NCI-H146 treated with DMSO at 0.1 percent for 48 hours (cell line): Measurements from ENCODE around the gene GPSM1.
"Not testable (repeated sequence)": the region's sequence is repeated elsewhere in the genome, so short reads cannot be mapped to it uniquely, and the experiment has no call there.

Experiments used
- DNase-seq: peaks from one replicate; lab custom pipeline; 2025; ENCODE audit not compliant: unreplicated experiment; lab: John Stamatoyannopoulos, UW

The GPSM1 gene

DNA sequence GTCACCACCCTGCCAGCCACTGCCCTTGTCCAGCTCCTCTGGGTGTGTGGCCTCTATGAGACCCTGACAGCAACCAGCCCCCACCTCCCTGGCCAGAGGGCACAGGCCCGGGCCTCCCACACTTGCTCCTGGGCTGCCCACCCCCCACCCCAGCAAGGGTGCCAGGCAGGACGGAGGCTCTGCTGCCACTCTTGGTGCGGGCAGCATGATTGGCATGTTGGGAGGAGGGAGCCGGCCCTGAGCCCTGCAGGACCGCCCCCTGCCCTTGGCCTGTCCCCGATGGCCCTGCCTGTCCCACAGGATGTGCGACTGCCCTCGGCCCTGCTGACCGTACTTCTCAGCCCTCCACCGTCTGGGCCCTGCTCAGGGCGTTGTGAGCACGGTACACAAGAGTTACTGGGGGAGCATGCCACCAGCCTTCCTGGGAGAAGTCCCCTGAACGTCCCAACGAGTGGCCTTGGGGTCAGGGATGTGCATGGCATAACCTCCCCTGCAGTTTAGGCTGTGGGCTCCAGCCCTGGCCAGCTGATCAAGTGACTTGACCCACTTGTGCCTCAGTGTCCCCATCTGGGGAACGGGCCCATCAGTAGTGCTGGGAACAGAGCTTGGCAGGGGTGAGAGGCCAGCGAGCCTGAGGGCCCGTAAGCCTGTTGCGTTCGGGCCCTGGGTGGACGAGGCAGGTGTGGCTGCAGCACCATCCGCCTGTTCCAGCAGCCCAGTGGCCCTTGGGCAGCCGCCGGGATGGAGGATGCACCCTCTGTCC, 16.0 kb downstream of the GPSM1 start:
- DNase-seq: no peak

DNA sequence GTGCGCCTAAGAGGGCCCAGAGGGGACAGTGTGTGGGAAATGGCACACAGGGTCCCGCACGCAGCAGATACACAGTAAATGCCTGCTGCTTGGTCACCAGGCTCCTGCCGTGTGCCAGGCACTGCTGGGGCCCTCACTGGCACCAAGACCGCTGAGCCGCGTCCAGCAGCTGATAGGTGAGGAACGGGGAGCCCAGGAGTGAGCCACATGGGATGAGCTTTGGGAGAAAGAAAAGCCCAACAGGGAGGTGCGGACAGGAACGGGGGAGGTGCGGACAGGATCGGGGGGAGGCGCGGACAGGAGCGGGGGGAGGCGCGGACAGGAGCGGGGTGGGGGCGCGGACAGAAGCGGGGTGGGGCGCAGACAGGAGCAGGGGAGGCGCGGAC, 16.5 kb downstream of the GPSM1 start:
- DNase-seq: no peak

GRCh38 chr9:136344544-136345280, 17.4 kb downstream of the GPSM1 start:
- no peak for DNase-seq

DNA sequence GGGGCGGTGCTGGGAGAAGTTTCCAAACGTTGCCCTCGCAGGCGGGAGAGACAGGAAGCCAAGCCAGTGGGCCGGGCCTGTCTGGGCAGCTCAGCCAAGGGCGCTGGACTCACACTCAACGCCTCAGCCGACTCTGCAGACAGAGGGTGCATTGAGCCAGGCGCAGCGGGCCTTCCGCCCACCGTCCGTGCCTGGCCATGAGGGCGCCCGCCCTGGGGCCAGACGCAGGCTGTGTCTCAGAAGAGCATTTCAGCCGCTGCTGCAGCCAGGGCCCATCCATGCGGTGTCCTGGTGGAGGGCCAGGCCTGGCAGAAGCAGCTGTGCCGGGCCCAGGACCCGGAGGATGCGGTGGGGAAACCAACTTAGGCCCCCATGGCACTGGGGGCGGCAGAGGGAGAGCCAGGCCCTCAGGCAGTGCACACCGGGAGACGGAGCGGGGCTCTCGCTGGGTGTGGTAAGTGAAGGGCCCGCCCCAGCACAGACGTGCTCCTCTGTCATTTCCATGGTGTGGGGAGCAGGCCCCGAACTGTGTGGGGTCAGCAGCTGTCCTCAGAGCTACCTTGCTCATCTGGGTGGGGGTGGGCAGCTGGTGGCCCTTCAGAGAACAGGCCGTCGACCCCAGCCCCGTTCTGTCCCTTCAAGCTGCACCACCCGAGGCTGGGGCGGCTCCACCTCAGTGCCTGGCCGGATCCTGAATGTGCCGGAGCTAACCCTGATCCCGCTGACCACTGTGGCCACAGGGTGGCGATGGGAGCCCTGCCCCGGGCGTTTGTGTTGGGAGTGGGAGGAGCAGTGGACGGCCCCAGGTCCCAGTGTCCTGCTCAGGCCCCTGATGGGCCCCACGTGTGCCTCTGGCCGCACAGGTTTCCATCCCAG, 18.2 kb downstream of the GPSM1 start:
- no peak for DNase-seq

DNA sequence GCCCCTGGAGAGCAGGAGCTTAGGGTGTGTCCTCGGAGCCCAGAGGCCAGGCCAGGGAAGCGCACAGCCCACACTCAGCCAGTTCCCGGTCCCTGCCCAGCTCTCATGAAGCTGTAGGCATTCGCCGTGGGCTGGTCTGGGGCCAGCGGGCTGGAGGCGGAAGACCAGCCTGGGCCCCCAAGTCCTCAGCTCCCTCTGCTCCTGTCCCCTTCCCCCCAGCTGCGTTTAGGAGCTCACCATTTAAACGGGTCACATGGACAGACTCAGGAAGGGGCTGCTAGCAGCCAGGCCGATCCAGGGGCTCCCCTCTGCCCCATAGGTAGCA, 18.8 kb downstream of the GPSM1 start:
- DNase-seq: no peak

- no peak for DNase-seq
Observed at GRCh38 chr9:136346927-136347465, 19.7 kb downstream of the GPSM1 start.

- DNase-seq: no peak
Observed at GRCh38 chr9:136347472-136348256, 20.3 kb downstream of the GPSM1 start.

GRCh38 chr9:136348691-136349090, 21.4 kb downstream of the GPSM1 start:
- DNase-seq: no peak

GRCh38 chr9:136349546-136349945, 22.2 kb downstream of the GPSM1 start:
- no peak for DNase-seq

DNA sequence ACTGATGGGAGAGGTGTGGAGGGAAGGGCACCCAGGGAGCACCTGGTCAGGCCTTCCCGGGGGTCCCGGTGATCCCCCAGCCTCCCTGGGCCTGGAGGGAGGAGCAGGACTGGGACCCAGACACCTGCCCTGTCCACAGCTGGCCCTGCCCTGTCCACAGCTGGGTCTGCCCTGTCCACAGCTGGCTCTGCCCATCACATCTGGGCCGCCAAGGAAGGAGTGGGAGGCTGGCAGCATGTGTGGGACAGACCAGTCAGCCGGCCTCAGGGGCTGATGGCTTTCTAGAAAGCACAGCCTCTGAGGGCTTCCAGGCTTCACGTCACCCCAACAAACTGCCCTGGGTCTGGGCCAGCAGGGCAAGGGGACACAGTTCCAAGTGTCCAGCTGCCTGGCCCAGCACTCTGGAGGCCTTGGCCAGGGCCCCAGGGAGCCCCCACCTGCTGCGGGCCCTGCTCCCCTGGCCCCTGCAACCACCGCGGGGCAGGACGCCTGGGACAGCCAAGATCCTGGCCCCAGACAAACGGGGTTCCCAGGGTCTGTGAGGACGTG, 24.0 kb downstream of the GPSM1 start:
- DNase-seq: no peak

GRCh38 chr9:136351868-136352267, 24.5 kb downstream of the GPSM1 start:
- not testable (repeated sequence) for DNase-seq

DNA sequence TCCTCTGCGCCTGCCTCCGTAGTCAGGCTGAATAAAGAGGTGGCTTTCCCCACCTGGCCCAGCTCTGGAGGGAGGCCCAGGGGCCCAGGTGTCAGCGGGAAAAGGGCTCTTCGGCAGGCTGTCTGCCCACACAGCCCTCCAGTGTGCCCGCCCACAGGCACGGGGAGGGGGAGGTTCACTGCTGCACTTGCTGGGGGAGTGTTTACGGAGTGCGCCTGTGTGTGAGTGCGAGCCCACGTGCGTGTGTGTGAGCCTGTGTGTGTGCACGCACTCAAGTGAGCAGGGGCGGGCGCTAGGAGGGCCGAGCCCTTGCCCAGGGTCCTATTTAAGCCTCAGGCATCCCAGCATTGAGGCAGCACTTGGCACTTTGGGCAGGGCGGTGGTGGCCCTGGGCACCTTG, 25.3 kb downstream of the GPSM1 start:
- no peak for DNase-seq

DNA sequence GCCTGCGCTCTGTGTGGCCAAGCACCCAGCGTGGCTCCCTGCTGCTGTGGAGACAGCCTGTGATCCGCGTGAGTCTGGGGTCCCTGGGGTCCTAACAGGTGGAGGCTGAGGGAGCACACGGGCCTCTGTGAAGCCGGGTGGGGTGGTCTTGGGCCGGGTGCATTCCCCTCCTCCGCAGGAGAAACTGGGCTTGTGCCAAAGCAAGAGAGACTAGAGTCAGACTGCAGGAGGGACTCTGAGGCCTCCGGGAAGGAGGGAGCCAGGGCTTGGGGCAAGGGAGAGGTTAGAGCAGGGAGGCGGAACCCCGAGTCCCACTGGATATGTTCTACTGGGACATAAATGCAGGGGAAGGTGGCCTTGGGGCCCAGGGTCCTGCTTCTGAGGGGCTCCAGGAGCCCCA, 25.7 kb downstream of the GPSM1 start:
- no peak for DNase-seq

- no peak for DNase-seq
Observed at GRCh38 chr9:136353757-136354488, 26.6 kb downstream of the GPSM1 start.

DNA sequence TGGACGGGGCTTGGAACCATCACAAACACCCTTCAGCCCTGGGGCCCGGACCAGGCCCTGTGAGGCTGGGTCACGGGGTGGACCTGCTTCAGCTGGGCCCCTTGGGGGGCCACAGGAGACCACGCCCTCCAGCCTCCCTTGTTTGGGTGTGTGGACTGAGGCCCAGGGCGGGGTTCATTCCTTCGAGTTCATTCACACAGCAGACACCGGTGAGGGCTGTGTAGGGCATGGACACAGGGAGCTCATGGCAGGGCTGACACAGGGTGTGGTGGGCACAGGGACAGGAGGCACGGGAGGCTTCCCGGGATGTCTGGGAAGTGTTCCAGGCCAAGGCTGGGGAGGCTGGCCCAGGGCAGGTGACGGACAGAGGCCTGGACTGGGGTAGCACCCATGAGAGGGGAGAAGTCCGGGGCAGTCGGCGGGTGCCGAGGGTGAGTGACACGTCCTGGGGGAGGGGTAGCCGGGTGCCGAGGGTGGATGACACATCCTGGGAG, 27.3 kb downstream of the GPSM1 start:
- DNase-seq: no peak

- no peak for DNase-seq
Observed at GRCh38 chr9:136355616-136356557, 28.5 kb downstream of the GPSM1 start.

DNA sequence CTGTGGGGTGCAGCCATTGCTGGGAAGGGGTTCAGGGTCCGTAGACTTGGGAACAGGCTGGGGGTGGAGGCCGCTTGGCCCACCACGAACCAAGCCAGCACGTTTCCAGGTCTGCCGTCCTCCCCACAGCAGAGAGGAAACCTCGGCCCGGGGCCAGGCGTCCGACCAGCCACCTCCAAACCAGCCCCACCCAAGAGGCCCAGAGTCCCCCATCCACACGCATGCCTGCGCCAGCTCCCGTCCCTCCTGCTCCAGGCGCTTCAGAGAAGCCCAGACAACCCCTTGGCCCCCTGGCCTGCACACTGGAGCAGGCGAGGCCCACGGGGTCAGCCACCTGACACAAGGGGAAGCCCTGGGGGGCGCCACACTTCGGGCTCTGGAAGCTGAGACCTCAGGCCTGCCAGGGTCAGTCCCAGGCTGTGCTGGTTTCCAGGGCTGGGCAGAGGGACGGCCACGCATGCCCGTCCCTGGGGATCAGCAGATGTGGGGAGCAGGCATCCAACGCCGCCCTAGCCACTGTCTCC, 29.9 kb downstream of the GPSM1 start:
- no peak for DNase-seq

GRCh38 chr9:136358016-136358415, 30.7 kb downstream of the GPSM1 start:
- DNase-seq: no peak
